Measurements from ENCODE around the gene POLE2.
"Not testable (repeated sequence)": the region's sequence is repeated elsewhere in the genome, so short reads cannot be mapped to it uniquely, and the experiment has no call there.

The POLE2 gene

GRCh38 chr14:49659526-49660455, 28.2 kb downstream of the POLE2 start:
- H3K27ac ChIP-seq (ENCODE audit: low read depth, low read length): no peak overlapping the region
- peaks cover 41% of the 10 kb centered on the region for H3K36me3 ChIP-seq (ENCODE audit: control insufficient read depth, insufficient read depth, low read length)
- H3K4me3 ChIP-seq (ENCODE audit: low read depth, low read length): no peak overlapping the region
- no peaks in the 10 kb centered on the region for H3K27me3 ChIP-seq (ENCODE audit: control insufficient read depth, insufficient read depth, low read length)
- no peaks in the 10 kb centered on the region for H3K4me1 ChIP-seq (ENCODE audit: control insufficient read depth, insufficient read depth, low read length)
- no peak overlapping the region for H3K9ac ChIP-seq (ENCODE audit: low read depth, low read length)
- no peaks in the 10 kb centered on the region for H3K9me3 ChIP-seq (ENCODE audit: control insufficient read depth, insufficient read depth, low read length)

- not testable (repeated sequence) for H3K9ac ChIP-seq (ENCODE audit: low read depth, low read length); H3K27ac ChIP-seq (ENCODE audit: low read depth, low read length)
- H3K36me3 ChIP-seq (ENCODE audit: control insufficient read depth, insufficient read depth, low read length): peaks cover 45% of the 10 kb centered on the region
Measured at GRCh38 chr14:49657500-49657899, 30.5 kb downstream of the POLE2 start.

GRCh38 chr14:49654511-49654910, 33.5 kb downstream of the POLE2 start:
- no peak overlapping the region for H3K27ac ChIP-seq (ENCODE audit: low read depth, low read length)
- H3K27me3 ChIP-seq (ENCODE audit: control insufficient read depth, insufficient read depth, low read length): no peaks in the 10 kb centered on the region
- H3K9ac ChIP-seq (ENCODE audit: low read depth, low read length): no peak overlapping the region
- peaks cover 50% of the 10 kb centered on the region for H3K36me3 ChIP-seq (ENCODE audit: control insufficient read depth, insufficient read depth, low read length)
- H3K4me1 ChIP-seq (ENCODE audit: control insufficient read depth, insufficient read depth, low read length): no peaks in the 10 kb centered on the region
- H3K9me3 ChIP-seq (ENCODE audit: control insufficient read depth, insufficient read depth, low read length): no peaks in the 10 kb centered on the region
- H3K4me3 ChIP-seq (ENCODE audit: low read depth, low read length): no peak overlapping the region

More at GRCh38 chr14:49657500-49657899, 30.5 kb downstream of the POLE2 start:
- H3K4me1 ChIP-seq (ENCODE audit: control insufficient read depth, insufficient read depth, low read length); H3K9me3 ChIP-seq (ENCODE audit: control insufficient read depth, insufficient read depth, low read length); H3K4me3 ChIP-seq (ENCODE audit: low read depth, low read length); H3K27me3 ChIP-seq (ENCODE audit: control insufficient read depth, insufficient read depth, low read length): not testable (repeated sequence)

GRCh38 chr14:49653508-49653907, 34.5 kb downstream of the POLE2 start:
- H3K9ac ChIP-seq (ENCODE audit: low read depth, low read length): no peak overlapping the region
- H3K36me3 ChIP-seq (ENCODE audit: control insufficient read depth, insufficient read depth, low read length): peaks cover 51% of the 10 kb centered on the region
- H3K9me3 ChIP-seq (ENCODE audit: control insufficient read depth, insufficient read depth, low read length): no peaks in the 10 kb centered on the region
- no peaks in the 10 kb centered on the region for H3K4me1 ChIP-seq (ENCODE audit: control insufficient read depth, insufficient read depth, low read length)
- H3K27ac ChIP-seq (ENCODE audit: low read depth, low read length): no peak overlapping the region
- no peak overlapping the region for H3K4me3 ChIP-seq (ENCODE audit: low read depth, low read length)
- no peaks in the 10 kb centered on the region for H3K27me3 ChIP-seq (ENCODE audit: control insufficient read depth, insufficient read depth, low read length)

GRCh38 chr14:49642163-49642562, 45.9 kb downstream of the POLE2 start:
- Histone ChIP-seq H3K4me1 (ENCODE audit: control insufficient read depth, insufficient read depth, low read length) (peaks cover 6% of the 10 kb centered on the region; the same call in 1 of the 2 replicates), H3K36me3 (ENCODE audit: control insufficient read depth, insufficient read depth, low read length) (peaks cover 37% of the 10 kb centered on the region), H3K27me3 (ENCODE audit: control insufficient read depth, insufficient read depth, low read length) (no peaks in the 10 kb centered on the region), H3K4me3 (ENCODE audit: low read depth, low read length) (no peak overlapping the region), H3K9ac (ENCODE audit: low read depth, low read length) (no peak overlapping the region), H3K9me3 (ENCODE audit: control insufficient read depth, insufficient read depth, low read length) (no peaks in the 10 kb centered on the region), H3K27ac (ENCODE audit: low read depth, low read length) (no peak overlapping the region)

- peak overlapping the region; percentile 67 for H3K27ac ChIP-seq (ENCODE audit: low read depth, low read length)
- peaks cover 6% of the 10 kb centered on the region; the same call in 1 of the 2 replicates for H3K4me1 ChIP-seq (ENCODE audit: control insufficient read depth, insufficient read depth, low read length)
- H3K9me3 ChIP-seq (ENCODE audit: control insufficient read depth, insufficient read depth, low read length): no peaks in the 10 kb centered on the region
- H3K27me3 ChIP-seq (ENCODE audit: control insufficient read depth, insufficient read depth, low read length): no peaks in the 10 kb centered on the region
- H3K9ac ChIP-seq (ENCODE audit: low read depth, low read length): no peak overlapping the region
- no peak overlapping the region for H3K4me3 ChIP-seq (ENCODE audit: low read depth, low read length)
- H3K36me3 ChIP-seq (ENCODE audit: control insufficient read depth, insufficient read depth, low read length): peaks cover 37% of the 10 kb centered on the region
Measured at GRCh38 chr14:49641697-49642129, 46.3 kb downstream of the POLE2 start.

- no peak overlapping the region for H3K4me3 ChIP-seq (ENCODE audit: low read depth, low read length)
- peaks cover 6% of the 10 kb centered on the region; the same call in 1 of the 2 replicates for H3K4me1 ChIP-seq (ENCODE audit: control insufficient read depth, insufficient read depth, low read length)
- H3K36me3 ChIP-seq (ENCODE audit: control insufficient read depth, insufficient read depth, low read length): peaks cover 39% of the 10 kb centered on the region
- H3K27me3 ChIP-seq (ENCODE audit: control insufficient read depth, insufficient read depth, low read length): no peaks in the 10 kb centered on the region
- H3K9ac ChIP-seq (ENCODE audit: low read depth, low read length): no peak overlapping the region
- H3K27ac ChIP-seq (ENCODE audit: low read depth, low read length): peak overlapping the region; percentile 67
- no peaks in the 10 kb centered on the region for H3K9me3 ChIP-seq (ENCODE audit: control insufficient read depth, insufficient read depth, low read length)
Measured at GRCh38 chr14:49640540-49641417, 47.2 kb downstream of the POLE2 start.

- peaks cover 6% of the 10 kb centered on the region; the same call in 1 of the 2 replicates for H3K4me1 ChIP-seq (ENCODE audit: control insufficient read depth, insufficient read depth, low read length)
- H3K9ac ChIP-seq (ENCODE audit: low read depth, low read length): no peak overlapping the region
- no peak overlapping the region for H3K4me3 ChIP-seq (ENCODE audit: low read depth, low read length)
- H3K27ac ChIP-seq (ENCODE audit: low read depth, low read length): no peak overlapping the region
- H3K27me3 ChIP-seq (ENCODE audit: control insufficient read depth, insufficient read depth, low read length): no peaks in the 10 kb centered on the region
- H3K36me3 ChIP-seq (ENCODE audit: control insufficient read depth, insufficient read depth, low read length): peaks cover 35% of the 10 kb centered on the region
- H3K9me3 ChIP-seq (ENCODE audit: control insufficient read depth, insufficient read depth, low read length): no peaks in the 10 kb centered on the region
Measured at GRCh38 chr14:49637534-49638078, 50.4 kb downstream of the POLE2 start.

- Histone ChIP-seq H3K9me3 (ENCODE audit: control insufficient read depth, insufficient read depth, low read length) (no peaks in the 10 kb centered on the region), H3K4me3 (ENCODE audit: low read depth, low read length) (no peak overlapping the region), H3K27ac (ENCODE audit: low read depth, low read length) (no peak overlapping the region), H3K36me3 (ENCODE audit: control insufficient read depth, insufficient read depth, low read length) (peaks cover 35% of the 10 kb centered on the region), H3K4me1 (ENCODE audit: control insufficient read depth, insufficient read depth, low read length) (peaks cover 7% of the 10 kb centered on the region), H3K27me3 (ENCODE audit: control insufficient read depth, insufficient read depth, low read length) (no peaks in the 10 kb centered on the region), H3K9ac (ENCODE audit: low read depth, low read length) (no peak overlapping the region)
Measured at GRCh38 chr14:49636866-49637265, 51.1 kb downstream of the POLE2 start.

- Histone ChIP-seq H3K36me3 (ENCODE audit: control insufficient read depth, insufficient read depth, low read length) (peaks cover 36% of the 10 kb centered on the region), H3K4me1 (ENCODE audit: control insufficient read depth, insufficient read depth, low read length) (peaks cover 5% of the 10 kb centered on the region), H3K27me3 (ENCODE audit: control insufficient read depth, insufficient read depth, low read length) (no peaks in the 10 kb centered on the region), H3K4me3 (ENCODE audit: low read depth, low read length) (peak within 1 kb of the TSS; percentile 85), H3K9ac (ENCODE audit: low read depth, low read length) (peak within 1 kb of the TSS; percentile 95), H3K9me3 (ENCODE audit: control insufficient read depth, insufficient read depth, low read length) (no peaks in the 10 kb centered on the region), H3K27ac (ENCODE audit: low read depth, low read length) (peak within 1 kb of the TSS; percentile 99)
Measured at GRCh38 chr14:49634547-49635334, 53.3 kb downstream of the POLE2 start, which contains the start of gene DNAAF2. Gene DNAAF2, minus strand, starts transcription at chr14:49635244. Its CDS starts 95 bp downstream, at chr14:49635149.
